ENCODE data around the gene LCN2.
A peak's percentile ranks its signal among the peaks of the same experiment; 100 is the strongest.

The LCN2 gene

GRCh38 chr9:128168731-128169308 is 19.6 kb downstream of the LCN2 start:
- peak; percentile 62 for DNase-seq (ENCODE audit: low spot score)

DNA sequence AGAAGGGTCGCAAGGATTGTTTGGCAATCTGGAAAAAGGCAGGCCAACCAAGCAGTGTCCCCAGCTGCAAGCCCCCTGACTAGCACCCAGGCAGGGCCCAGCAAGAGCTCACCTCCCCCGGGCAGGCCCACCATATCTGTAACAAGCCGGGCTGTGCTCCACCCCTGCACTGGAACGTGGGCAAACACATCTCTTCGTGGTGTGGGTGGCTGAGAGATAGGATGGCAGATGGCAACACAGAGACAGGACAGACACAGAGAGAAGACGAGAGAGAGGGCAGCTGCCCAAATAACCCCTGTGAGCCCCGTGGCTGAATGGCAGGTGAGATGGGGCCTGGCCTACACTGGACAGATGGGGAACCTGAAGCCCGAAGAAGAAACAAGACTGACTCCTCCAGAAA is 20.2 kb downstream of the LCN2 start:
- no peak for DNase-seq (ENCODE audit: low spot score)

- no peak for DNase-seq (ENCODE audit: low spot score)
Observed at GRCh38 chr9:128169925-128170324, 20.7 kb downstream of the LCN2 start.

GRCh38 chr9:128174062-128174461 is 24.8 kb downstream of the LCN2 start:
- DNase-seq (ENCODE audit: low spot score) = no peak

GRCh38 chr9:128175102-128175563 is 25.9 kb downstream of the LCN2 start:
- DNase-seq (ENCODE audit: low spot score) = no peak

- DNase-seq (ENCODE audit: low spot score) = no peak
Observed at GRCh38 chr9:128175726-128176125, 26.5 kb downstream of the LCN2 start.

DNA sequence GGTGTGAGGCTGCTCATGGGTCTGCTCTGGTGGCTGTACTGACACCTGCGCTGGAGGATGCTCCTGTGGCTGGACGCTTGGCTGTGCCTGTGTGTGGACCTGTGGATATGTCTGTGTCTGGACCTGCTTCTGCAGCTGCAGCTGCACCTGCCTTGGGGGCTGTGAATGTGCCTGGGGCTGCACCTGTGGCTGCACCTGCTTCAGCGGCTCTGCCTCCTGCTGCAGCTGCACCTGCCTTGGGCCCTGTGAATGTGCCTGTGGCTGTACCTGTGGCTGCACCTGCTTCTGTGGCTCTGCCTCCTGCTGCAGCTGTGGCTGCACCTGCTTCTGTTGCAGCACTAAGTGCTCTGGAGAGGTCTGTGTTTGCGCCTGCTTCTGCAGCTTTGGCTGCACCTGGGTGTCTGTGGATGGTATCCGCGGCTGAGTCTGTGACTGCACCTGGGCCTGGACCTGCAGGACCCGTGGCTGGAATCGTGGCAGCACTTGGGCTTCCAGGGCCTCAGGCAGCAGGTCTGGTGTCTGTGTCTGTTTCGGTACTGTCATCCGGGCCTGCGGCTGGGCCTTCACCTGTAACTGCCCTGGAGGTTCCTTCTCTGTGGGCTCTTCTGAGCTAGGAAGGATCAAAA is 29.7 kb downstream of the LCN2 start:
- no peak for DNase-seq (ENCODE audit: low spot score)

DNA sequence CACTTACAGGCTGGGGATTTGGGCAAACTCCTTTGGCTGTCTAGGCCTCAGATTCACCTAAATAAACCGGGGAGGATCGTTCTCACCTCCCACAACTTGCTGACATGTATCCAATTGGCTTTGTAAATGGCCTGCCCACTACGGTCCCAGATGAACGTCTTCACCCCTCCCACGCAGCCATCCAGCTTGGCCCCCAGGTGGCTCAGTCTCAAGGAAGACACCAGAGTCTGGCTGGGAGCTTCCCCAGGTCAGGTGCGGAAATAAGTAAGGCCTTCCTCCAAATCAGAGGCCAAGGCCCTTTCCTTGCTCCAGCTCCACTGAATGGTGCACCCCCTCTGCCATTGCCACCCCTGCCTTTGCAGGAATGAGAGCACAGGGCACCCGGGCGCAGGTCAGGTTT is 30.7 kb downstream of the LCN2 start:
- DNase-seq (ENCODE audit: low spot score) = no peak

- no peak for DNase-seq (ENCODE audit: low spot score)
Observed at GRCh38 chr9:128180447-128180846, 31.2 kb downstream of the LCN2 start.

DNA sequence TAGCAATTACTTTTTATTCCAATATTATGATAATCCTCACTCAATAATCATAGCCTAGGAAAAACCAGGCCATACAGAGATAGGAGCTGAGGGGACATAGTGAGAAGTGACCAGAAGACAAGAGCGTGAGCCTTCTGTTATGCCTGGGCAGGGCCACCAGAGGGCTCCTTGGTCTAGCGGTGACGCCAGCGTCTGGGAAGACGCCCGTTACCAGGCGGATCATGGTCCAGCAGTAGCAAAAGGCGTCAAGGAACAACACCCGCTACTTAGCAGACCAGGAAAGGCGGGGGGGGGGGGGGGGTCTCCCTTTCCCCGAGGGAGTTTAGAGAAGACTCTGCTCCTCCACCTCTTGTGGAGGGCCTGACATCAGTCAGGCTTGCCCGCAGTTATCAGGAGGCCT is 32.2 kb downstream of the LCN2 start:
- peak; percentile 42 for DNase-seq (ENCODE audit: low spot score)

- no peak for DNase-seq (ENCODE audit: low spot score)
Observed at GRCh38 chr9:128182893-128183588, 33.8 kb downstream of the LCN2 start.

GRCh38 chr9:128185979-128186965 is 37.0 kb downstream of the LCN2 start:
- no peak for DNase-seq (ENCODE audit: low spot score)

DNA sequence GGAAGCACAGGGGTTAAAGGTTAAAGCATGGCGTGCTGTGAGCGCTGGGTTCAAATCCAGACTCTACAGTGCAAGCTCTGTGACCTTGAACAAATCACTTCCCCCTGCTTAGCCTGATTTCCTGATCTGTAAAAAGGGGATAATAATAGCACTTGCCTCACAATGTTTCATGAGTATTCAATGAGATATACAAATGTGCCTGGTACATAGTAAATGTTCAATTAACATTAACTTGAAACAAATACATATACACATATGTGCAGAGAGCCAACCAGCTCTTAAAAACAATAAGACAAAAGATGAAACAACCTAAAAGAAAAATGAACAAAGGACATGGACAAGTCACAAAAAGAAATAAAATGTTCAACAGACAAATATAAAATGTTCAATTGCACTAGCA is 38.1 kb downstream of the LCN2 start:
- no peak for DNase-seq (ENCODE audit: low spot score)

DNA sequence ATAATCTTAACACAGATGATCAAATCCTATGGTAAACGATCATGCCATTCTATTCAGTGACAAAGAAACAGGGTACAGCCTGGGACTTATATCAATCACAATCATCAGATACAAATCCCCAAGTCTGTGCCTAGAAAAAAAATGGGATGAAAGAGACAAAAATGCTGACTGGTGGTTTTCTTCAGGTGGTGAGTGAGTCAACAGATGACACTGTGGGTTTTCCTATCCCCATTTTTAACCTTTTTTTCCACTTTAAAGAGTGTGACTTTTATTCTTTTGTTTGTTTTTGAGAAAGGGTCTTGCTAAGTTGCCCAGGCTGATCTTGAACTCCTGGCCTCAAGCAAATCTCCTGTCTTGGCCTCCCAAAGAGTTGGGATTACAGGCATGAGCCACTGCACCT is 39.0 kb downstream of the LCN2 start:
- DNase-seq (ENCODE audit: low spot score) = peak; percentile 51

- peak; percentile 64 for DNase-seq (ENCODE audit: low spot score)
Observed at GRCh38 chr9:128190013-128190412, 40.8 kb downstream of the LCN2 start.

GRCh38 chr9:128190516-128191405 is 41.5 kb downstream of the LCN2 start:
- DNase-seq (ENCODE audit: low spot score) = peak; percentile 41

DNA sequence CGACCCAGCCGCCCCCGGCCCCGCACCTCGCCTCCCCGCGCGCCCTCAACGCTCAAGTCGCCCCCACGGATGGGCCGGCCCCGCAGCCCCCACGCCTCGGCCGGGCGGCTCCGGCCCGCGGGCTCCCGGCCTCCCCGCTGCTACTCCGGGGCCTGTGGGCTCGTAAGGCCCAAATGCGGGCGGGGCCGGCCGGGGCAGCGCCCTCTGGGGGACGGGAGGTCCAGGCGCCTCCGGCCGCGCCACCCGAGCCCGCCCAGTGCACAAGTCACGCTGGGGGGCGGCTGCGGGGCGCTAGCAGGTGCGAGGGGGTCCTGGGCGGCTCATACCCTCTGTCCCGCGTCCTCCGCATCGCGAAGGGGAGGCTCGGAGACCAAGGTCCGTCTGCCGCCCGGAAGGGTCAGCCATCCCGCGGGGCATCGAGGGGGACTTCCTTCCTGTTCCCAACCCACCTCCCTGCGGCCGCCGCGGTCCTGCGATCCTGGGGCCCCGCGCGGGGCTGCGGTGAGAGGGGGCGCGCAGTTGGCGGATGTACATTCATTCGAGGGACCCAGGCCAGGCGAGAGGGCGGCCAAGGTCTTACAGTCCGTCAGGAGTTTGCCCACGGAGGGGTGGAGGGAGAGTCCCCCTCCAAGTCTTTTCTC is 42.3 kb downstream of the LCN2 start, which contains the start of gene CIZ1:
CIZ1 (minus strand) TSS at position 167 of the 641 bp plus-strand sequence. CDS start 715 bp downstream, outside the sequence.
- DNase-seq (ENCODE audit: low spot score) = peak; percentile 91

DNA sequence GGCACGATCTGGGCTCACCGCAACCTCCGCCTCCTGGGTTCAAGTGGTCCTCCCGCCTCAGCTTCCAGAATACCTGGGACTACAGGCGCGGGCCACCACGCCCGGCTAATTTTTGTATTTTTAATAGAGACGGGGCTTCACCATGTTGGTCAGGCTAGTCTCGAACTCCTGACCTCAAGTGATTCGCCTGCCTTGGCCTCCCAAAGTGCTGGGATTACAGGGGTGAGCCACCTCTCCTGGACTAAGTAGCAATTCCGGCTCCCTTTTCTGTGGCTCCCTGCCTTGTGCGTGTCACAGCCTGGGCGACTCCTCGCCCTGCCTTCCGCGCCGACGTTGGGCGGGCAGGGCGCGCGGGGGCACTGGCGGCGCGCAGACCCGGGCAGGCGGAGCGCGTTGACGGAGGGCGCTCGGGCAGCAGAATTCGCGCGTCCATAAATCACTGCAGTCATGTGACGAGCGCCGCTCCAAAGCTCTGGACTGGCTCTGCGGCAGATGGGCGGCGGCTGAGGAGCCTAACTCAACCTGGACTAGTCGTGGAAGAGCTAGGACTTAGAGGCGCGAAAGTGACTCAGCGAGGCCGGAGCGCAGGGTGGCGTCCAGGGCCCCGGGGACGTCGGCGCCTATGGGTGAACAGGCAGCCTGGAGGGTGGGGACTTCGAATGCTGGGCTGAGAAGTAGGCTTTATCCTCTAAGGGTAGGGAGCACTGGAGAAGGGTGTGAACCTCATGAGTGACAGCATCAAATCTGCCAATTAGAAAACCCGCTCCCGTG is 43.5 kb downstream of the LCN2 start:
- peak; percentile 100 for DNase-seq (ENCODE audit: low spot score)

- DNase-seq (ENCODE audit: low spot score) = no peak
Observed at GRCh38 chr9:128193469-128194096, 44.3 kb downstream of the LCN2 start.

All from RKO (cell line).